Tibial nerve (tissue), 4 donors: ENCODE measurements around the gene STH. TPM values are rescaled to one million over a fixed set of nuclear protein-coding genes. Genes with fewer than 3 reads are reported as not detected.

Source experiments
- DNase-seq, 2 donors: peaks; one replicate each; pipeline ENCODE4 v3.0.0-alpha.2; 2019; ENCODE audit warnings: low spot score in 2 of 2
- H3K27ac ChIP-seq, 4 donors: fragments of 200-600 bp; sonication (generic) in 3 of 4; one replicate each; pipeline ENCODE4 v1.5.1; 2017 to 2019; ENCODE audit warnings: mild to moderate bottlenecking in 1 of 4
- H3K27me3 ChIP-seq, 2 donors: fragments of 200-600 bp; sonication (generic) in 1 of 2; one replicate each; pipeline versions ENCODE4 v1.5.1 to v1.6.0; 2017 to 2019
- H3K36me3 ChIP-seq, 3 donors: fragments of 200-600 bp; sonication (generic); one replicate each; pipeline ENCODE4 v1.5.1; 2018 to 2019
- H3K4me1 ChIP-seq, 4 donors: fragments of 200-600 bp; sonication (generic) in 3 of 4; one replicate each; pipeline ENCODE4 v1.5.1; 2017 to 2019
- H3K4me3 ChIP-seq, 4 donors: fragments of 200-600 bp; sonication (generic) in 3 of 4; one replicate each; pipeline ENCODE4 v1.5.1; 2017 to 2019; ENCODE audit warnings: mild to moderate bottlenecking in 1 of 4, moderate library complexity in 1 of 4
- H3K9me3 ChIP-seq, 4 donors: fragments of 200-600 bp; sonication (generic) in 3 of 4; one replicate each; pipeline ENCODE4 v1.5.1; 2017 to 2019
- CTCF ChIP-seq, 5 experiments: fragments of 200-600 bp in 3 of 5; fragments of 450-650 bp in 2 of 5; sonication (generic) in 3 of 5; IDR thresholded peaks; one replicate each; pipeline ENCODE4 v1.5.1; 2016 to 2019; ENCODE audit warnings: antibody characterized with exemption in 5 of 5, mild to moderate bottlenecking in 3 of 5, moderate library complexity in 2 of 5
- EP300 ChIP-seq, 2 donors: sonication (generic); formaldehyde crosslinking; IDR thresholded peaks; one replicate each; pipeline ENCODE4 v1.6.1; 2017; ENCODE audit warnings: antibody characterized with exemption in 2 of 2, mild to moderate bottlenecking in 1 of 2
- POLR2A ChIP-seq, 2 donors: fragments of 450-650 bp; IDR thresholded peaks; one replicate each; pipeline ENCODE4 v1.6.1; 2017; ENCODE audit warnings: antibody characterized with exemption in 2 of 2, mild to moderate bottlenecking in 2 of 2, moderate library complexity in 2 of 2
- WGBS, 2 donors: methylation state at CpG; one replicate each; pipeline ENCODE4 v1.1.5; 2018; 5-methylcytosine and 5-hydroxymethylcytosine counted together
- total RNA-seq, 4 donors: library from RNA; depleted of rRNA; stranded (reverse); fragments of >200 nt; gene quantifications; one replicate each; pipeline ENCODE4 v1.1.0, GENCODE V29; 2016

STH gene
- total RNA-seq, 4 donors from 2014 or later: not detected

DNA sequence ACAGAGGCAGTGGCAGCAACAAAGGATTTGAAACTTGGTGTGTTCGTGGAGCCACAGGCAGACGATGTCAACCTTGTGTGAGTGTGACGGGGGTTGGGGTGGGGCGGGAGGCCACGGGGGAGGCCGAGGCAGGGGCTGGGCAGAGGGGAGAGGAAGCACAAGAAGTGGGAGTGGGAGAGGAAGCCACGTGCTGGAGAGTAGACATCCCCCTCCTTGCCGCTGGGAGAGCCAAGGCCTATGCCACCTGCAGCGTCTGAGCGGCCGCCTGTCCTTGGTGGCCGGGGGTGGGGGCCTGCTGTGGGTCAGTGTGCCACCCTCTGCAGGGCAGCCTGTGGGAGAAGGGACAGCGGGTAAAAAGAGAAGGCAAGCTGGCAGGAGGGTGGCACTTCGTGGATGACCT lies 25.5 kb downstream of the STH start:
- no peak overlapping the region for H3K4me3 ChIP-seq
- WGBS, 2 donors: 65 to 71% methylated on average over 12 to 14 of the region's 14 CpGs
- H3K27ac ChIP-seq: no peak overlapping the region
- H3K27me3 ChIP-seq: no peaks in the 10 kb centered on the region
- peaks cover 0 to 14% (median 3%) of the 10 kb centered on the region in 4 donors for H3K4me1 ChIP-seq
- TF ChIP-seq CTCF (IDR thresholded peaks at IDR 0.05) (no peak), EP300 (IDR thresholded peaks at IDR 0.05) (no peak), POLR2A (IDR thresholded peaks at IDR 0.05) (no peak)
- no peak for DNase-seq
- H3K9me3 ChIP-seq: no peaks in the 10 kb centered on the region
- H3K36me3 ChIP-seq: peaks cover 0 to 66% (median 0%) of the 10 kb centered on the region in 3 donors

GRCh38 chr17:46025060-46025459 lies 26.0 kb downstream of the STH start:
- H3K36me3 ChIP-seq: peaks cover 0 to 68% (median 0%) of the 10 kb centered on the region in 3 donors
- DNase-seq: no peak
- TF ChIP-seq EP300 (IDR thresholded peaks at IDR 0.05): no peak
- TF ChIP-seq POLR2A (IDR thresholded peaks at IDR 0.05): no peak
- no peak for TF ChIP-seq CTCF (IDR thresholded peaks at IDR 0.05)
- H3K27me3 ChIP-seq: no peaks in the 10 kb centered on the region
- no peaks in the 10 kb centered on the region for H3K9me3 ChIP-seq
- H3K4me3 ChIP-seq: no peak overlapping the region
- no peak overlapping the region for H3K27ac ChIP-seq
- WGBS, 2 donors: 83 to 91% methylated on average over 10 of the region's 10 CpGs
- peaks cover 0 to 14% (median 3%) of the 10 kb centered on the region in 4 donors for H3K4me1 ChIP-seq

DNA sequence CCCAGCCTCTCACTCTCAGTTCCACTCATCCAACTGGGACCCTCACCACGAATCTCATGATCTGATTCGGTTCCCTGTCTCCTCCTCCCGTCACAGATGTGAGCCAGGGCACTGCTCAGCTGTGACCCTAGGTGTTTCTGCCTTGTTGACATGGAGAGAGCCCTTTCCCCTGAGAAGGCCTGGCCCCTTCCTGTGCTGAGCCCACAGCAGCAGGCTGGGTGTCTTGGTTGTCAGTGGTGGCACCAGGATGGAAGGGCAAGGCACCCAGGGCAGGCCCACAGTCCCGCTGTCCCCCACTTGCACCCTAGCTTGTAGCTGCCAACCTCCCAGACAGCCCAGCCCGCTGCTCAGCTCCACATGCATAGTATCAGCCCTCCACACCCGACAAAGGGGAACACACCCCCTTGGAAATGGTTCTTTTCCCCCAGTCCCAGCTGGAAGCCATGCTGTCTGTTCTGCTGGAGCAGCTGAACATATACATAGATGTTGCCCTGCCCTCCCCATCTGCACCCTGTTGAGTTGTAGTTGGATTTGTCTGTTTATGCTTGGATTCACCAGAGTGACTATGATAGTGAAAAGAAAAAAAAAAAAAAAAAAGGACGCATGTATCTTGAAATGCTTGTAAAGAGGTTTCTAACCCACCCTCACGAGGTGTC lies 26.6 kb downstream of the STH start:
- Histone ChIP-seq H3K4me1 (peaks cover 0 to 14% (median 0%) of the 10 kb centered on the region in 4 donors), H3K9me3 (no peaks in the 10 kb centered on the region), H3K4me3 (no peak overlapping the region), H3K27me3 (no peaks in the 10 kb centered on the region), H3K36me3 (peaks cover 0 to 73% (median under 1%) of the 10 kb centered on the region in 3 donors), H3K27ac (no peak overlapping the region)
- DNase-seq: no peak
- TF ChIP-seq EP300 (IDR thresholded peaks at IDR 0.05) (no peak), POLR2A (IDR thresholded peaks at IDR 0.05) (no peak), CTCF (IDR thresholded peaks at IDR 0.05) (no peak)
- 81 to 91% methylated on average over 7 to 8 of the region's 8 CpGs for WGBS, 2 donors

DNA sequence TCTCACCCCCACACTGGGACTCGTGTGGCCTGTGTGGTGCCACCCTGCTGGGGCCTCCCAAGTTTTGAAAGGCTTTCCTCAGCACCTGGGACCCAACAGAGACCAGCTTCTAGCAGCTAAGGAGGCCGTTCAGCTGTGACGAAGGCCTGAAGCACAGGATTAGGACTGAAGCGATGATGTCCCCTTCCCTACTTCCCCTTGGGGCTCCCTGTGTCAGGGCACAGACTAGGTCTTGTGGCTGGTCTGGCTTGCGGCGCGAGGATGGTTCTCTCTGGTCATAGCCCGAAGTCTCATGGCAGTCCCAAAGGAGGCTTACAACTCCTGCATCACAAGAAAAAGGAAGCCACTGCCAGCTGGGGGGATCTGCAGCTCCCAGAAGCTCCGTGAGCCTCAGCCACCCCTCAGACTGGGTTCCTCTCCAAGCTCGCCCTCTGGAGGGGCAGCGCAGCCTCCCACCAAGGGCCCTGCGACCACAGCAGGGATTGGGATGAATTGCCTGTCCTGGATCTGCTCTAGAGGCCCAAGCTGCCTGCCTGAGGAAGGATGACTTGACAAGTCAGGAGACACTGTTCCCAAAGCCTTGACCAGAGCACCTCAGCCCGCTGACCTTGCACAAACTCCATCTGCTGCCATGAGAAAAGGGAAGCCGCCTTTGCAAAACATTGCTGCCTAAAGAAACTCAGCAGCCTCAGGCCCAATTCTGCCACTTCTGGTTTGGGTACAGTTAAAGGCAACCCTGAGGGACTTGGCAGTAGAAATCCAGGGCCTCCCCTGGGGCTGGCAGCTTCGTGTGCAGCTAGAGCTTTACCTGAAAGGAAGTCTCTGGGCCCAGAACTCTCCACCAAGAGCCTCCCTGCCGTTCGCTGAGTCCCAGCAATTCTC lies 27.4 kb downstream of the STH start:
- no peak overlapping the region for H3K4me3 ChIP-seq
- peak in 1 of 2 donors; percentile 20 for DNase-seq
- H3K9me3 ChIP-seq: no peaks in the 10 kb centered on the region
- WGBS, 2 donors: 82 to 83% methylated on average over 15 to 17 of the region's 17 CpGs
- no peak for TF ChIP-seq POLR2A (IDR thresholded peaks at IDR 0.05)
- peaks cover under 1 to 73% (median 7%) of the 10 kb centered on the region in 3 donors for H3K36me3 ChIP-seq
- no peaks in the 10 kb centered on the region for H3K27me3 ChIP-seq
- H3K4me1 ChIP-seq: peaks cover 0 to 14% (median 0%) of the 10 kb centered on the region in 4 donors
- H3K27ac ChIP-seq: peak overlapping the region in 1 of 4 donors; percentile 16

DNA sequence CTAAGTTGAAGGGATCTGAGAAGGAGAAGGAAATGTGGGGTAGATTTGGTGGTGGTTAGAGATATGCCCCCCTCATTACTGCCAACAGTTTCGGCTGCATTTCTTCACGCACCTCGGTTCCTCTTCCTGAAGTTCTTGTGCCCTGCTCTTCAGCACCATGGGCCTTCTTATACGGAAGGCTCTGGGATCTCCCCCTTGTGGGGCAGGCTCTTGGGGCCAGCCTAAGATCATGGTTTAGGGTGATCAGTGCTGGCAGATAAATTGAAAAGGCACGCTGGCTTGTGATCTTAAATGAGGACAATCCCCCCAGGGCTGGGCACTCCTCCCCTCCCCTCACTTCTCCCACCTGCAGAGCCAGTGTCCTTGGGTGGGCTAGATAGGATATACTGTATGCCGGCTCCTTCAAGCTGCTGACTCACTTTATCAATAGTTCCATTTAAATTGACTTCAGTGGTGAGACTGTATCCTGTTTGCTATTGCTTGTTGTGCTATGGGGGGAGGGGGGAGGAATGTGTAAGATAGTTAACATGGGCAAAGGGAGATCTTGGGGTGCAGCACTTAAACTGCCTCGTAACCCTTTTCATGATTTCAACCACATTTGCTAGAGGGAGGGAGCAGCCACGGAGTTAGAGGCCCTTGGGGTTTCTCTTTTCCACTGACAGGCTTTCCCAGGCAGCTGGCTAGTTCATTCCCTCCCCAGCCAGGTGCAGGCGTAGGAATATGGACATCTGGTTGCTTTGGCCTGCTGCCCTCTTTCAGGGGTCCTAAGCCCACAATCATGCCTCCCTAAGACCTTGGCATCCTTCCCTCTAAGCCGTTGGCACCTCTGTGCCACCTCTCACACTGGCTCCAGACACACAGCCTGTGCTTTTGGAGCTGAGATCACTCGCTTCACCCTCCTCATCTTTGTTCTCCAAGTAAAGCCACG lies 28.3 kb downstream of the STH start:
- Histone ChIP-seq H3K4me3 (no peak overlapping the region), H3K27ac (peak overlapping the region in 2 of 4 donors; percentile 11 to 16), H3K27me3 (no peaks in the 10 kb centered on the region), H3K36me3 (peaks cover 3 to 81% (median 16%) of the 10 kb centered on the region in 3 donors), H3K9me3 (no peaks in the 10 kb centered on the region), H3K4me1 (peaks cover 0 to 14% (median 0%) of the 10 kb centered on the region in 4 donors)
- WGBS, 2 donors: 64 to 67% methylated on average over 12 of the region's 12 CpGs
- TF ChIP-seq POLR2A (IDR thresholded peaks at IDR 0.05) (no peak), EP300 (IDR thresholded peaks at IDR 0.05) (no peak), CTCF (IDR thresholded peaks at IDR 0.05) (no peak)
- no peak for DNase-seq
